ENCODE results near the gene RAD23B.

RAD23B gene

DNA sequence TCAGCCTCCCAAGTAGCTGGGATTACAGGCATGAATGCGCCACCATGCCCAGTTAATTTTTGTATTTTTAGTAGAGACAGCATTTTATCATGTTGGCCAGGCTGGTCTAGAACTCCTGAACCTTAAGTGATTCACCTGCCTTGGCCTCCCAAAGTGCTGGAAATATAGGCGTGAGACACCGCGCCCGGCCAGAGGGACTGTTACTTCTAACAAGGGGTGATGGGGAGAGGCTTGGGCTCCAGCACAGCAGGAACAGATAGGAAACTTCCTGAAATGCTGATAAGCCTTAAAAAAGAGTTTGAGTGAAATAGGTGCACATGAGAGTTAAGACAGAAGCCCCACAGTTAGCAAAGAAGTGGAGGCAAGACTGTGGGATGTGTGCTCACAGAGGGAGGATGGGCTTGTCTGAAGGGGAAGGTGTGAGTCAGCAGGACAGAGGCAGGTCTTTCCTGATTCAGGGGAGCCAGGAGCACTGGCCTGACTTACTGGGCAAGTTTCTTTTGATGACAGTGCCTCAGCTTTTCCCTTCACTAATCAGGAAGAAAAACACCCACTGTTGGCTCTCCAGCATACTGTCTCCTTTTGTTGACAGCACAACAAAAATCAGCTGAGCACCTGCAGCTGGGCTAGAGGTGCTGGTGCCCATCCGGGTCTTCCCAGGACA, 68.4 kb downstream of the RAD23B start:
- no peak overlapping the region for H3K4me3 ChIP-seq (ENCODE audit: low read length)
- TF ChIP-seq, protein P1, sequence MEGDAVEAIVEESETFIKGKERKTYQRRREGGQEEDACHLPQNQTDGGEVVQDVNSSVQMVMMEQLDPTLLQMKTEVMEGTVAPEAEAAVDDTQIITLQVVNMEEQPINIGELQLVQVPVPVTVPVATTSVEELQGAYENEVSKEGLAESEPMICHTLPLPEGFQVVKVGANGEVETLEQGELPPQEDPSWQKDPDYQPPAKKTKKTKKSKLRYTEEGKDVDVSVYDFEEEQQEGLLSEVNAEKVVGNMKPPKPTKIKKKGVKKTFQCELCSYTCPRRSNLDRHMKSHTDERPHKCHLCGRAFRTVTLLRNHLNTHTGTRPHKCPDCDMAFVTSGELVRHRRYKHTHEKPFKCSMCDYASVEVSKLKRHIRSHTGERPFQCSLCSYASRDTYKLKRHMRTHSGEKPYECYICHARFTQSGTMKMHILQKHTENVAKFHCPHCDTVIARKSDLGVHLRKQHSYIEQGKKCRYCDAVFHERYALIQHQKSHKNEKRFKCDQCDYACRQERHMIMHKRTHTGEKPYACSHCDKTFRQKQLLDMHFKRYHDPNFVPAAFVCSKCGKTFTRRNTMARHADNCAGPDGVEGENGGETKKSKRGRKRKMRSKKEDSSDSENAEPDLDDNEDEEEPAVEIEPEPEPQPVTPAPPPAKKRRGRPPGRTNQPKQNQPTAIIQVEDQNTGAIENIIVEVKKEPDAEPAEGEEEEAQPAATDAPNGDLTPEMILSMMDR (conservative IDR thresholded peaks at IDR 0.05; ENCODE audit: low read length): no peak
- no peak for DNase-seq (ENCODE audit: low read depth)

DNA sequence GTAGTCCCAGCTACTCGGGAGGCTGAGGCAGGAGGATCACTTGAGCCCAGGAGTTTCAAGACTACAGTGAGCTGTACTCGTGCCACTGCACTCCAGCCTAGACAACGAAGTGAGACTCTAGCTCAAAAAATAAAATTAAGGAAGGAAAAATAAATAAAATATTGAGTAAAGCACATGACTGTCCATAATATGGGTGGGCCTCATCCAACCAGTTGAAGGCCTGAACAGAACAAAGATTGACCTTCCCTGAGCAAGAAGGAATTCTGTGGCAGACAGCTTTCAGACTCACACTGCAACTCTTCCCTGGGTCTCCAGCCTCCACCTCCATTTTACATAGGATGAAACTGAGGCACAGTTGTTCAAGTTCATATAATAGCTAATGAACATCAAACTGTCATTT, 72.3 kb downstream of the RAD23B start:
- DNase-seq (ENCODE audit: low read depth): no peak
- TF ChIP-seq, protein P1 (conservative IDR thresholded peaks at IDR 0.05; ENCODE audit: low read length): no peak

DNA sequence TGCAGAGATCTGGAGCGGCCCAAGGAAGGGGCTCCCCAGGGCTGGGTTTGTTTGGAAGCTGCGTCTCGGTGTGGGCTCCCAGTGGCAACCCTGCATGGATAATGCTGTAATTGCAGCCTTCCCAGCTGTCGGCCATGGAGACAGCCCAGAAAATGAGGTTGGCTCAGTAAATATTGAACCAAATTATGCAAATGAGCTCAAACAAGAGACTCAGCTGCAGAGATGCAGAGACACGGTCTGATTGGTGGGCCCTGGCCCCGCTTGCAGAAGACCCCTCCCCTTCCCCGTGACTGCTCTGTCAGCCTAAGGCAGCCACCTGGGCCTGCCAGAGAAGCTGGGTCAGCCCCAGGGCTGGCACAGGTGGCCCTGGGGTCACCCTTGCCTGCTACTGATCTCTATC, 75.9 kb downstream of the RAD23B start:
- no peak overlapping the region for H3K4me3 ChIP-seq (ENCODE audit: low read length)
- no peak for DNase-seq (ENCODE audit: low read depth)
- TF ChIP-seq, protein P1 (conservative IDR thresholded peaks at IDR 0.05; ENCODE audit: low read length): no peak

More for the DNA sequence above, 72.3 kb downstream of the RAD23B start:
- no peak overlapping the region for H3K4me3 ChIP-seq (ENCODE audit: low read length)

DNA sequence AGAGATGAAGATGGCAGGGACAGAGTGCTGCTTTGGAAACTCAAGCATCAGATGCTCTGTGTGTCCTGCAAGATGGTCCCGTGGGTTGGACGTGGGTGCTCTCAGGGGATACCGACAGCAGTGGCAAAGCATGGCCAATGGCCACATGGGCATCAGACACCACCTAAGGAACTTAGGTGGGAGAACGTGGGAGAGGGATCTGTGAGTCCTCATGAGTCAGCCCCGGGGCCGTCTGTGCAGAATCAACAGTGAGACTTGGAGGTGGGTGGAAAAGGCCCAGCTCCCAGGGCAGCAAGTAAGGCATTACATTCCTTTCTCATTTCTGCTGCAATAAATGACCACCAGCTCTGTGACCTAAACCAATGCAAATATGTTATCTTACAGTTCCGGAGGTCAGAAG, 77.0 kb downstream of the RAD23B start:
- TF ChIP-seq, protein P1 (conservative IDR thresholded peaks at IDR 0.05; ENCODE audit: low read length): no peak
- no peak overlapping the region for H3K4me3 ChIP-seq (ENCODE audit: low read length)
- no peak for DNase-seq (ENCODE audit: low read depth)

DNA sequence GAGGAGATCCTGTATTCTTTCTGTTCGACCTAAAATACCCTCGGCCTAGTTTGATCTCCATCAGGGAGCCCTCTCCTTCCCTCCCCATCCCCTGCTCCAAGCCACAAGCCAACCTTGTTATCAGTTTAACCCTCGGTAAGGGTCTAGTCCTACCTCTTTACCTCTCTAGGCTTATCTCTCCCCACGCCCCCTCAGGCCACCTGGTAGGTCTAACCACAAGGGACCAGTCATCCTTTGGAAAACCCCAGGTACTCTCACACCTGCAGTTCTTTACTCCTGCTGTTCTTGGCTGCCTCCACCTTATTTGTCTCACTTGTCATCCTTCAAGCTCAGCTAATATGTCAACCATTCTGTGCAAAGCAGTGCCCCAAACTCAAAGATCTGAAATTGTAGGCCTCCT, 78.7 kb downstream of the RAD23B start:
- H3K4me3 ChIP-seq (ENCODE audit: low read length): no peak overlapping the region
- DNase-seq (ENCODE audit: low read depth): no peak
- TF ChIP-seq, protein P1 (conservative IDR thresholded peaks at IDR 0.05; ENCODE audit: low read length): no peak

DNA sequence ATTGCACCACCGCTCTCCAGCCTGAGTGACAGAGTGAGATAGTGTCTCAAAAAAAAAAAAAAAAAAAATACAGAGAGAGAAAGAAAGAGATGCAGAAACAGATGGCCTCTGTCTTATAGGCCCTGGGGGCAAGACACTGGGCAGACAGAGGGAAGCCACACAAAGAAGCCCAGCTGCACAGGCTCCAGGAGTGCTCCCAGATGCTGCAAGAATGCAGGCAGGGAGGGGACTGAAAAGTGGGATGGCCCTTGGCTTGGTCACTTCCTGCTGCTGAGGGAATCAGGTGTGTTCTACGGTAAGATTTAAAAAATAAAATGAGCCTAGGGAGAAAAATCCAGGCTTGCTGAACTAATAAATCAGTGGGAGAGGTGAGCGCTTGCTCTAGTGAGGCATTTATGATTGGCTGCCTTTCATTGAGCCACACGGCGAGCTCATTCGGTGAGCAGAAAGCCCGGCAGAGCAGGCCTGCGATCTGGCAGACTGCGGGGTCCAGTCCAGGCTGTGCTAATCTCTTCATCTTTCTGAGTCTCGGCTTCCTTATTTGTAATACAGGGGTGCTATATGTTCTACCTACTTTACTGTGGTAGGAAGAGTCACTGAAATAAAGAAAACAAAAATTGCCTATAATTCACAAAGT, 80.6 kb downstream of the RAD23B start:
- no peak for DNase-seq (ENCODE audit: low read depth)
- H3K4me3 ChIP-seq (ENCODE audit: low read length): no peak overlapping the region
- TF ChIP-seq, protein P1 (conservative IDR thresholded peaks at IDR 0.05; ENCODE audit: low read length): no peak
